ENCODE results near the gene AHSG.

AHSG gene

GRCh38 chr3:186614597-186615483, 2.0 kb downstream of the AHSG start (continued):
- TF ChIP-seq, protein P1, sequence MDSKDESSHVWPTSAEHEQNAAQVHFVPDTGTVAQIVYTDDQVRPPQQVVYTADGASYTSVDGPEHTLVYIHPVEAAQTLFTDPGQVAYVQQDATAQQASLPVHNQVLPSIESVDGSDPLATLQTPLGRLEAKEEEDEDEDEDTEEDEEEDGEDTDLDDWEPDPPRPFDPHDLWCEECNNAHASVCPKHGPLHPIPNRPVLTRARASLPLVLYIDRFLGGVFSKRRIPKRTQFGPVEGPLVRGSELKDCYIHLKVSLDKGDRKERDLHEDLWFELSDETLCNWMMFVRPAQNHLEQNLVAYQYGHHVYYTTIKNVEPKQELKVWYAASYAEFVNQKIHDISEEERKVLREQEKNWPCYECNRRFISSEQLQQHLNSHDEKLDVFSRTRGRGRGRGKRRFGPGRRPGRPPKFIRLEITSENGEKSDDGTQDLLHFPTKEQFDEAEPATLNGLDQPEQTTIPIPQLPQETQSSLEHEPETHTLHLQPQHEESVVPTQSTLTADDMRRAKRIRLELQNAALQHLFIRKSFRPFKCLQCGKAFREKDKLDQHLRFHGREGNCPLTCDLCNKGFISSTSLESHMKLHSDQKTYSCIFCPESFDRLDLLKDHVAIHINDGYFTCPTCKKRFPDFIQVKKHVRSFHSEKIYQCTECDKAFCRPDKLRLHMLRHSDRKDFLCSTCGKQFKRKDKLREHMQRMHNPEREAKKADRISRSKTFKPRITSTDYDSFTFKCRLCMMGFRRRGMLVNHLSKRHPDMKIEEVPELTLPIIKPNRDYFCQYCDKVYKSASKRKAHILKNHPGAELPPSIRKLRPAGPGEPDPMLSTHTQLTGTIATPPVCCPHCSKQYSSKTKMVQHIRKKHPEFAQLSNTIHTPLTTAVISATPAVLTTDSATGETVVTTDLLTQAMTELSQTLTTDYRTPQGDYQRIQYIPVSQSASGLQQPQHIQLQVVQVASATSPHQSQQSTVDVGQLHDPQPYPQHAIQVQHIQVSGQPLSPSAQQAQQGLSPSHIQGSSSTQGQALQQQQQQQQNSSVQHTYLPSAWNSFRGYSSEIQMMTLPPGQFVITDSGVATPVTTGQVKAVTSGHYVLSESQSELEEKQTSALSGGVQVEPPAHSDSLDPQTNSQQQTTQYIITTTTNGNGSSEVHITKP (tag by site-specific recombination; IDR thresholded peaks at IDR 0.05), result peak; percentile 60
- no peak for TF ChIP-seq OSR2 (tag by site-specific recombination; IDR thresholded peaks at IDR 0.05)
- TF ChIP-seq PRDM1 (tag by site-specific recombination; IDR thresholded peaks at IDR 0.05), result peak; percentile 95
- TF ChIP-seq ZNF19 (tag by site-specific recombination; IDR thresholded peaks at IDR 0.05; ENCODE audit: low read depth), result no peak
- peak; percentile 53; the same call in 1 of the 2 replicates for TF ChIP-seq ZNF223 (tag by site-specific recombination; IDR thresholded peaks at IDR 0.05)
- no peak for TF ChIP-seq ZNF169 (tag by site-specific recombination; IDR thresholded peaks at IDR 0.05)
- 0 out of 2 replicates have a peak, but pooled peaks have one; percentile 9 for TF ChIP-seq ZNF280D (tag by site-specific recombination; IDR thresholded peaks at IDR 0.05)
- no peak for TF ChIP-seq ZBTB44 (tag by site-specific recombination; IDR thresholded peaks at IDR 0.05)
- TF ChIP-seq KLF8 (tag by site-specific recombination; IDR thresholded peaks at IDR 0.05), result no peak
- TF ChIP-seq ZNF16 (tag by site-specific recombination; IDR thresholded peaks at IDR 0.05; ENCODE audit: low read depth), result no peak

DNA sequence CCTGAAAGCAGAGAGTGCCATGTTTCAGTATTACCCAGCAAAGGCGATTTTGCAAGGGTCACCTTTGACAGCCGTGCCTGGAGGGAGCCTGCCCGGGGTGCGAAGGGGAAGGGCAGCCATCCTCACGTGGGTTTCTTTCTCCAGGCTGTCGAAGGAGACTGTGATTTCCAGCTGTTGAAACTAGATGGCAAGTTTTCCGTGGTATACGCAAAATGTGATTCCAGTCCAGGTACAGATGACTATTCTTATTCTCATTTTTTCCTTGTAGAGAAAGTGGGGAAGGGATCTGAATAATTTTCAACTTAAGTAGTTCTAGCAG, 3.4 kb downstream of the AHSG start:
- no peak overlapping the region for H3K4me3 ChIP-seq (ENCODE audit: low read depth, low read length)
- H3K9me3 ChIP-seq (ENCODE audit: control insufficient read depth, insufficient read depth, low read depth, low read length), result no peaks in the 10 kb centered on the region
- no peak for TF ChIP-seq ZNF16 (tag by site-specific recombination; IDR thresholded peaks at IDR 0.05; ENCODE audit: low read depth)
- TF ChIP-seq ZNF529 (tag by site-specific recombination; IDR thresholded peaks at IDR 0.05; ENCODE audit: insufficient replicate concordance), result no peak
- TF ChIP-seq ZNF664 (tag by site-specific recombination; IDR thresholded peaks at IDR 0.05), result no peak
- TF ChIP-seq ZNF585B (tag by site-specific recombination; IDR thresholded peaks at IDR 0.05), result no peak
- no peak for TF ChIP-seq ZNF555 (tag by site-specific recombination; conservative IDR thresholded peaks at IDR 0.05)
- TF ChIP-seq ZBTB20 (tag by site-specific recombination; IDR thresholded peaks at IDR 0.05), result no peak
- TF ChIP-seq EGR2 (tag by site-specific recombination; IDR thresholded peaks at IDR 0.05; ENCODE audit: low read depth), result no peak
- TF ChIP-seq ZNF146 (tag by site-specific recombination; IDR thresholded peaks at IDR 0.05), result no peak
- no peak for TF ChIP-seq ZNF776 (tag by site-specific recombination; IDR thresholded peaks at IDR 0.05; ENCODE audit: borderline replicate concordance)
- TF ChIP-seq TRIM28 (IDR thresholded peaks at IDR 0.05; ENCODE audit: borderline replicate concordance, low read length), result no peak
- H3K4me1 ChIP-seq (ENCODE audit: control insufficient read depth, insufficient read depth, low read length), result no peaks in the 10 kb centered on the region
- no peak overlapping the region for H3K27ac ChIP-seq (ENCODE audit: extremely low read depth, low read depth, low read length)
- no peaks in the 10 kb centered on the region for H3K36me3 ChIP-seq (ENCODE audit: control insufficient read depth in 2 of 2, insufficient read depth in 1 of 2, low read length in 2 of 2)
- ChIA-PET CTCF (interaction anchor here (0.6 to 5.7 kb wide), 20 partner anchors 8 to 657 kb away, joined by 3 to 59 read pairs (median 8); partner anchors contain the start of genes CRYGS and HRG), POLR2A (interaction anchor here (1.0 to 1.8 kb wide), 3 partner anchors 49 to 167 kb away, joined by 3 to 8 read pairs (median 5); partner anchors contain the start of genes EIF4A2 and TBCCD1)
